Fibroblast of peridontal ligament (primary cell): ENCODE measurements around the gene ATP6V1G2.
A peak's percentile ranks its signal among the peaks of the same experiment; 100 is the strongest.
"Not testable (repeated sequence)": the region's sequence is repeated elsewhere in the genome, so short reads cannot be mapped to it uniquely, and the experiment has no call there.

Experiments
- DNase-seq: peaks from one replicate; pipeline ENCODE4 v3.0.0-alpha.2; 2010; ENCODE audit errors: extremely low read depth

Gene ATP6V1G2

DNA sequence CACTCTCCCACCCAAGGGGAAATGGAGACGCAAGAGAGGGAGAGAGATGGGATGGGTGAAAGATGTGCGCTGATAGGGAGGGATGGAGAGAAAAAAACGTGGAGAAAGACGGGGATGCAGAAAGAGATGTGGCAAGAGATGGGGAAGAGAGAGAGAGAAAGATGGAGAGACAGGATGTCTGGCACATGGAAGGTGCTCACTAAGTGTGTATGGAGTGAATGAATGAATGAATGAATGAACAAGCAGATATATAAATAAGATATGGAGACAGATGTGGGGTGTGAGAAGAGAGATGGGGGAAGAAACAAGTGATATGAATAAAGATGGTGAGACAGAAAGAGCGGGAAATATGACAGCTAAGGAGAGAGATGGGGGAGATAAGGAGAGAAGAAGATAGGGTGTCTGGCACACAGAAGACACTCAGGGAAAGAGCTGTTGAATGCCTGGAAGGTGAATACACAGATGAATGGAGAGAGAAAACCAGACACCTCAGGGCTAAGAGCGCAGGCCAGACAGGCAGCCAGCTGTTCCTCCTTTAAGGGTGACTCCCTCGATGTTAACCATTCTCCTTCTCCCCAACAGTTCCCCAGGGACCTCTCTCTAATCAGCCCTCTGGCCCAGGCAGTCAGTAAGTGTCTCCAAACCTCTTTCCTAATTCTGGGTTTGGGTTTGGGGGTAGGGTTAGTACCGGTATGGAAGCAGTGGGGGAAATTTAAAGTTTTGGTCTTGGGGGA lies 29.7 kb upstream of the ATP6V1G2 start:
- no peak for DNase-seq

DNA sequence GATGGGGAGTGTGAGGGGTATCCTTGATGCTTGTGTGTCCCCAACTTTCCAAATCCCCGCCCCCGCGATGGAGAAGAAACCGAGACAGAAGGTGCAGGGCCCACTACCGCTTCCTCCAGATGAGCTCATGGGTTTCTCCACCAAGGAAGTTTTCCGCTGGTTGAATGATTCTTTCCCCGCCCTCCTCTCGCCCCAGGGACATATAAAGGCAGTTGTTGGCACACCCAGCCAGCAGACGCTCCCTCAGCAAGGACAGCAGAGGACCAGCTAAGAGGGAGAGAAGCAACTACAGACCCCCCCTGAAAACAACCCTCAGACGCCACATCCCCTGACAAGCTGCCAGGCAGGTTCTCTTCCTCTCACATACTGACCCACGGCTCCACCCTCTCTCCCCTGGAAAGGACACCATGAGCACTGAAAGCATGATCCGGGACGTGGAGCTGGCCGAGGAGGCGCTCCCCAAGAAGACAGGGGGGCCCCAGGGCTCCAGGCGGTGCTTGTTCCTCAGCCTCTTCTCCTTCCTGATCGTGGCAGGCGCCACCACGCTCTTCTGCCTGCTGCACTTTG lies 29.0 kb upstream of the ATP6V1G2 start, which contains the start of gene TNF:
Gene TNF (plus strand): TSS at position 231 of the 567 bp plus-strand sequence. CDS start 177 bp downstream, at position 408.
- no peak for DNase-seq

DNA sequence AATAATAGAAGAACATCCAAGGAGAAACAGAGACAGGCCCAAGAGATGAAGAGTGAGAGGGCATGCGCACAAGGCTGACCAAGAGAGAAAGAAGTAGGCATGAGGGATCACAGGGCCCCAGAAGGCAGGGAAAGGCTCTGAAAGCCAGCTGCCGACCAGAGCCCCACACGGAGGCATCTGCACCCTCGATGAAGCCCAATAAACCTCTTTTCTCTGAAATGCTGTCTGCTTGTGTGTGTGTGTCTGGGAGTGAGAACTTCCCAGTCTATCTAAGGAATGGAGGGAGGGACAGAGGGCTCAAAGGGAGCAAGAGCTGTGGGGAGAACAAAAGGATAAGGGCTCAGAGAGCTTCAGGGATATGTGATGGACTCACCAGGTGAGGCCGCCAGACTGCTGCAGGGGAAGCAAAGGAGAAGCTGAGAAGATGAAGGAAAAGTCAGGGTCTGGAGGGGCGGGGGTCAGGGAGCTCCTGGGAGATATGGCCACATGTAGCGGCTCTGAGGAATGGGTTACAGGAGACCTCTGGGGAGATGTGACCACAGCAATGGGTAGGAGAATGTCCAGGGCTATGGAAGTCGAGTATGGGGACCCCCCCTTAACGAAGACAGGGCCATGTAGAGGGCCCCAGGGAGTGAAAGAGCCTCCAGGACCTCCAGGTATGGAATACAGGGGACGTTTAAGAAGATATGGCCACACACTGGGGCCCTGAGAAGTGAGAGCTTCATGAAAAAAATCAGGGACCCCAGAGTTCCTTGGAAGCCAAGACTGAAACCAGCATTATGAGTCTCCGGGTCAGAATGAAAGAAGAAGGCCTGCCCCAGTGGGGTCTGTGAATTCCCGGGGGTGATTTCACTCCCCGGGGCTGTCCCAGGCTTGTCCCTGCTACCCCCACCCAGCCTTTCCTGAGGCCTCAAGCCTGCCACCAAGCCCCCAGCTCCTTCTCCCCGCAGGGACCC lies 28.0 kb upstream of the ATP6V1G2 start:
- no peak for DNase-seq

DNA sequence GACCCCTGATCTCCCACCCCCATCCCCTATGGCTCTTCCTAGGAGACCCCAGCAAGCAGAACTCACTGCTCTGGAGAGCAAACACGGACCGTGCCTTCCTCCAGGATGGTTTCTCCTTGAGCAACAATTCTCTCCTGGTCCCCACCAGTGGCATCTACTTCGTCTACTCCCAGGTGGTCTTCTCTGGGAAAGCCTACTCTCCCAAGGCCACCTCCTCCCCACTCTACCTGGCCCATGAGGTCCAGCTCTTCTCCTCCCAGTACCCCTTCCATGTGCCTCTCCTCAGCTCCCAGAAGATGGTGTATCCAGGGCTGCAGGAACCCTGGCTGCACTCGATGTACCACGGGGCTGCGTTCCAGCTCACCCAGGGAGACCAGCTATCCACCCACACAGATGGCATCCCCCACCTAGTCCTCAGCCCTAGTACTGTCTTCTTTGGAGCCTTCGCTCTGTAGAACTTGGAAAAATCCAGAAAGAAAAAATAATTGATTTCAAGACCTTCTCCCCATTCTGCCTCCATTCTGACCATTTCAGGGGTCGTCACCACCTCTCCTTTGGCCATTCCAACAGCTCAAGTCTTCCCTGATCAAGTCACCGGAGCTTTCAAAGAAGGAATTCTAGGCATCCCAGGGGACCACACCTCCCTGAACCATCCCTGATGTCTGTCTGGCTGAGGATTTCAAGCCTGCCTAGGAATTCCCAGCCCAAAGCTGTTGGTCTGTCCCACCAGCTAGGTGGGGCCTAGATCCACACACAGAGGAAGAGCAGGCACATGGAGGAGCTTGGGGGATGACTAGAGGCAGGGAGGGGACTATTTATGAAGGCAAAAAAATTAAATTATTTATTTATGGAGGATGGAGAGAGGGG lies 27.1 kb upstream of the ATP6V1G2 start:
- no peak for DNase-seq

DNA sequence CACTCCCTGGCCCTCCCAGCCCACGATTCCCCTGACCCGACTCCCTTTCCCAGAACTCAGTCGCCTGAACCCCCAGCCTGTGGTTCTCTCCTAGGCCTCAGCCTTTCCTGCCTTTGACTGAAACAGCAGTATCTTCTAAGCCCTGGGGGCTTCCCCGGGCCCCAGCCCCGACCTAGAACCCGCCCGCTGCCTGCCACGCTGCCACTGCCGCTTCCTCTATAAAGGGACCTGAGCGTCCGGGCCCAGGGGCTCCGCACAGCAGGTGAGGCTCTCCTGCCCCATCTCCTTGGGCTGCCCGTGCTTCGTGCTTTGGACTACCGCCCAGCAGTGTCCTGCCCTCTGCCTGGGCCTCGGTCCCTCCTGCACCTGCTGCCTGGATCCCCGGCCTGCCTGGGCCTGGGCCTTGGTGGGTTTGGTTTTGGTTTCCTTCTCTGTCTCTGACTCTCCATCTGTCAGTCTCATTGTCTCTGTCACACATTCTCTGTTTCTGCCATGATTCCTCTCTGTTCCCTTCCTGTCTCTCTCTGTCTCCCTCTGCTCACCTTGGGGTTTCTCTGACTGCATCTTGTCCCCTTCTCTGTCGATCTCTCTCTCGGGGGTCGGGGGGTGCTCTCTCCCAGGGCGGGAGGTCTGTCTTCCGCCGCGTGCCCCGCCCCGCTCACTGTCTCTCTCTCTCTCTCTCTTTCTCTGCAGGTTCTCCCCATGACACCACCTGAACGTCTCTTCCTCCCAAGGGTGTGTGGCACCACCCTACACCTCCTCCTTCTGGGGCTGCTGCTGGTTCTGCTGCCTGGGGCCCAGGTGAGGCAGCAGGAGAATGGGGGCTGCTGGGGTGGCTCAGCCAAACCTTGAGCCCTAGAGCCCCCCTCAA lies 25.9 kb upstream of the ATP6V1G2 start, which contains the start of gene LTA:
Gene LTA (plus strand): TSS at position 249 of the 871 bp plus-strand sequence. CDS start 454 bp downstream, at position 703.
- no peak for DNase-seq

DNA sequence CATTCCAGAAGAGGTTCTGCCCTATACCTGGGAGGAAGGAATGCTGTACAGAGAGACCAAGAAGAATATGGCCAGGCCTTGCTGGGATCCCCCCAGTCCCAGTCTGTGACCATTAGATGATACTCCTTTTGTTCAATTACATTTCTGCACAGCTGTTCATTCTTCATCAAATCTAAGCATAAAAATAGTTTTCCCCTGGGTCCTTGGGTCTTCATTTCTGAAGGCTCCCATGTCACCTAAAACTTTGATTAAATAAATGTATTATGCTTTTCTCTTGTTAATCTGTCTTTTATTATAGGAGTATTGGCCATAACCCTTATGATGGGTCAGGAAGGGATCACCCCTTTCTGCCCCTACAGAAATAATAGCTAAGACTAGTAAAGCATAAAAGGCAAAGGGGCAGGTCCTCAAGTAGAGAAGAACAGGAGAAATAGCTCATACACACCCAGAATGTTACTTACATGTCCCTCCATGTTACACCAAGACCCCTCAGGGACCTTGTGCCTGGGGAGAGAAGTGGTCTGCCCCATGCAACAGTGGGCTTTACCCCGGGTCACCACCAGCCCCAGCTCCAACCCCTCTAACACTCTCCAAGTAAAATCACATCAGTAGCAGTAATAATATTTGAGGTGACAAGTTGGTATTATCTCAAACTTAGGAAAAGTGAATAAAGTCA lies 23.6 kb upstream of the ATP6V1G2 start:
- no peak for DNase-seq

DNA sequence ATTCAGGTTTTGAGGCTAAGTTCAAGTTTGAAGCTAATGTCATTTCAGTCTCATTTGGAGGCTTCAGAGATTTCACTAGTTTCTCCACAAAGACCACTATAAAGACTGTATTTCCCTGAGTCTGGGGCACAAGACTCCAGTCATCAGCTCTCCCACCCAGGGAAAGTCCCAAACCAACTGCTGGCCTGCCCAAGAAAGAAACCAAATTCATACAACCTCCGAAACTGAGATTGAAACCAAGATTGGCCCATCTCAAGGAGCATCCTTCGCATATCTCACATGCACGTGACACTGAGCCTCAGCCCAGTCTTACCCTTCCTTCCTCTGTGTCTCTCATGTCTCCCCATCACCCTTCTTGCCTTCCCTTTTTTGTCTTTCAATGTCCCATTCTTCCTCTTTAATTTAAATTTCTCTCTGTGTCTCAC lies 22.1 kb upstream of the ATP6V1G2 start:
- DNase-seq: no peak

DNA sequence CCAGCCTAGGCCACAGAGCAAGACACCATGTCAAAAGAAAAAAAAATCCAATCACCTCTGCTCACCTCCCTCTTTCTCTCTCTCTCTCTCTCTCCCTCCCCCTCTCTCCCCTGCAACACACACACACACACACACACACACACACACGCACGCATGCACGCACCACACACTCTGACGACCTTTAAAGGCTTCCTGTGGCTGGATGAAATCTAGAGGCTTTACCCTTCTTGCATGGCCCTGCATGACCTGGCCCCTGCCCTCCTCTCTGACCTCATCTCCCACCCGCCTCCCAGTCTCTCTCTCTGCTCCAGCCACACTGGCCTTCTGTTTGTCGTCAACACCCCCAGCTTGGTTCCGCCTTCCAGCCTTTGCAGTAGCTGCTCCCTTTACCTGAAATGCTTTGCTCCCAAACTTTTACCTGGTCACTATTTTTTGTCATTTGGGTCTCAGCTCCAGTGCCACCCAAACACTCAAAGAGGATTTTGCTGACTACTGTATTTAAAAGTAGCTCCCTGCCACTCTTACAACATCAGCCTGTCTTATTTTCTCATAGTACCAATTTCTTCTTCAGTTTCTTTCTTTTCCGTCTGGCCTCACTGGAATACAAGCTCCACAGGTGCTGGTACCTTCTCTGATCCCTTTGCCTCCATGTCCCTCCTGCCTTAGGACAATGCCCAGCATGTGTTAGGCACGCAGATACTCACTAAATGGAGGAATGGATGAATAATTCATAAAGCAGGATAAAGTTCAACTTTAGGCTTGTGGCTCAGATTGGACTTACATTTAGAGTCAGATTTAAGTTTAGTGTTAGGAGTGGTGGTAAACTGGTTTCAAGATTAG lies 21.3 kb upstream of the ATP6V1G2 start:
- DNase-seq: no peak

DNA sequence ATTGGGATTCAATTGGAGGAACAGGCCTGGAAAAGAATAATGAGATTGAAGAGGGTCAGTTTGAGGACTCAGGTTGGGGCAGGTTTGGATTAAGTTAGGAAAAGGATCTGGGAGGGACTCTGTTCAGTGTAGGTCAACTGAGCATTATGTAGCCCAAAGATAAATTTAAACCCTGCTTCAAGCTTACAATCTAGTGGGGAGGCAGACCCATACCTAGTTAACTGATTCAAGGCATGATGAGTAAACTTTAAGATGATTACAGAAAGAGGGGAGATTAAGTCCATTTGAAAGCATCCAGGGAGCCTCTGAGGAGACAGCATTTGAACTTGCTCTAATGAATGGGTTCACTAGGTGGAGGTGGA lies 14.3 kb upstream of the ATP6V1G2 start:
- DNase-seq: no peak

DNA sequence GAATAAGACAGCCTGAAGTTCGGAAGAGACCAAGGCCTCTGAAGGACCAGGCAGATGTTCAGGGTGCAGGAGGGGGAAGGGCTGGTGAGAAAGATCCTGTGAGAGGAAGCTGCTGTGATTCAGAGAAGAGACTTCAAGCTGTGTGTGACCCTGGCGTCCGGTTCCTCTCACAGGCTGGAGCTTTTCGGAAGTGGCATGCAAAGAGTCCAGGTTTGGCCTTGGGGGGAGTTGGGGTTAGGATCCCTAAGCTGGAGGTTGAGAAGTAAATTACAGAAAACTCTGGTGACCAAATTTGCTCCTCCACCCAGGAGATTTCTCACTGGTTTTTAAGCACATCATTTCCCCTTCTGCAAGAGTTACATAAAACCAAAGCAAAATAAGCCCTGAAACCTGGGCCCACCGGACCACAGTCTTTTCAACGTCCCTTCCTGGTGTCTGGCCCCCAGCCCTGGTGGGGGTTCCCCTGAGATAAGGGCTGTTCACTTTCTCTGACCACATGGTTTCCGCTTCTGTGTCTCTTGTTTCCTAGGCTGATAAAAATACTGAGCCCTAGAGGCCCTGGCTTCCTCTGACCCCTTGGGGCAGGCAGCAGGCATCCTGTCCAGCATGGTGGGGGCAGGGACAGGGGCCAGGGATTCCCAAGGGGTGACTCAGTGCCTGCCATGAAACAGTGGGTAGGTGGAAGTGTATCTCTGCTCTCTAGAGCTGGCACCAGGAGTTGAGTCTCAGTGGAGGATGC lies 13.7 kb upstream of the ATP6V1G2 start:
- peak; percentile 11 for DNase-seq

DNA sequence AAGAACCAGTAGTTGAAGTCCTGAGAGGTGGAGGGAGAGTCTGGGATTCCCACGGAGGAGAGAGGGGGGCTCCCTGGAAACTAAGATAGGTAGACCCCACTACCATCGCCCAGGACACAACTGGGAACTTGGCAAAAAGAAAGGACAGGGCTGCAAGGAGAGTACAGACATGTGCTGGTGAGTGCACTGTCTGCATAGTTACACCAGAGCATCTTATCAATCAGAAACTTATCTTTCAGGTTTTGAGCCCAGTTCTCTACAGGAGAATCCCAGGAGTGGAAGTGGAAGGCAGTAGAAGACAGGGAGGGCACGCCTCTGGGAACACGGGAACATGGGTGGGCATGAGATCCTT lies 13.2 kb upstream of the ATP6V1G2 start:
- no peak for DNase-seq

DNA sequence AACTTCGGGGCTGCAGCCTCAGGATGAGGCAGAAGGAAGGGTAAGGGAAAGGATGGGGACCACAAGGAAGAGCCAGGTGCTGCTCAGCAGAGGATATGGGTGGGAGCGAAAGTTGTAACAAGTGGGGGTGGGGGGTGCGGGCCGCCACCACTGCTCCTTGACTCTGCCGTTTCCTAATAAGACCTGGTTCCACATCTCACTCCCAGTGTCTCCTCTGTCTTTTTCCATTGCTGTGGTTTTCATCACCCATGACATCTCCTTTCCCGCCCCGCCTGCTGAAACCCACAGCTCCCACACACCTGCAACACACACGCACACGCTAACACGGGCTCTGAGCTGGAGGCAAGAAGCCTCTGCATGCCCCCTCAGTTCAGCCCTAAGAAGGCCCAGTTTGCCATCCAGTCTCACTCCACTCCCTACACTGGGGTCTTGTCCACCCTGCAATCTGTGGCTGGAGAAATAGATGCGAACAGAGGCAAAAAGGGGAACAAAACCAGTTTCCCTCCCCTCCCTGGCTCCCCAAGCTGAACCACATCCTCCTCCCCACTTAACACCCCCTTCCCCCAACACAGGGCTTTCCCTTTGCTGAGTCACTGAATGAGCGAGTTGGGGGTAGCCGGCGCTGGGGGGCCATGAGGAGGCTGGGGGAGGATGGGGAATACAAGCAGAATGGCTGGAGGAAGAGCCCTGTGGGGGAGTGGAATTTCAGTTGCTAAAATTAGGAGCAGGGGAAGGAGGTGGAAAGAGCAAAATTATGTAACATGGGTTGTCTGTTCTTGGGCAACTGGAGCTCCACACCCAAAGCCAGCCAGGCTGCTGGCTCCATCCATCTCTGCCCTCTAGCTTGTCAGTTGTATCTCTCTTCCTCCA lies 12.5 kb upstream of the ATP6V1G2 start:
- DNase-seq: peak; percentile 18

DNA sequence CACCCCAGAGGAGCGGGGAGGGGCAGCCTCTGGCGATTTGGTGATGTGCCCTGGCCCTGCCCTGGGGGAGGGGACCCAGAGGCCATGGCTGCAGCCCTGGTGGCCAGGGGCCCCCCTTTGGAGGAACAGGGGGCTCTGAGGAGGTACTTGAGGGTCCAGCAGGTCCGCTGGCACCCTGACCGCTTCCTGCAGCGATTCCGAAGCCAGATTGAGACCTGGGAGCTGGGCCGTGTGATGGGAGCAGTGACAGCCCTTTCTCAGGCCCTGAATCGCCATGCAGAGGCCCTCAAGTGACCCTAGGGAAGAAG lies 11.9 kb upstream of the ATP6V1G2 start:
- DNase-seq: no peak

DNA sequence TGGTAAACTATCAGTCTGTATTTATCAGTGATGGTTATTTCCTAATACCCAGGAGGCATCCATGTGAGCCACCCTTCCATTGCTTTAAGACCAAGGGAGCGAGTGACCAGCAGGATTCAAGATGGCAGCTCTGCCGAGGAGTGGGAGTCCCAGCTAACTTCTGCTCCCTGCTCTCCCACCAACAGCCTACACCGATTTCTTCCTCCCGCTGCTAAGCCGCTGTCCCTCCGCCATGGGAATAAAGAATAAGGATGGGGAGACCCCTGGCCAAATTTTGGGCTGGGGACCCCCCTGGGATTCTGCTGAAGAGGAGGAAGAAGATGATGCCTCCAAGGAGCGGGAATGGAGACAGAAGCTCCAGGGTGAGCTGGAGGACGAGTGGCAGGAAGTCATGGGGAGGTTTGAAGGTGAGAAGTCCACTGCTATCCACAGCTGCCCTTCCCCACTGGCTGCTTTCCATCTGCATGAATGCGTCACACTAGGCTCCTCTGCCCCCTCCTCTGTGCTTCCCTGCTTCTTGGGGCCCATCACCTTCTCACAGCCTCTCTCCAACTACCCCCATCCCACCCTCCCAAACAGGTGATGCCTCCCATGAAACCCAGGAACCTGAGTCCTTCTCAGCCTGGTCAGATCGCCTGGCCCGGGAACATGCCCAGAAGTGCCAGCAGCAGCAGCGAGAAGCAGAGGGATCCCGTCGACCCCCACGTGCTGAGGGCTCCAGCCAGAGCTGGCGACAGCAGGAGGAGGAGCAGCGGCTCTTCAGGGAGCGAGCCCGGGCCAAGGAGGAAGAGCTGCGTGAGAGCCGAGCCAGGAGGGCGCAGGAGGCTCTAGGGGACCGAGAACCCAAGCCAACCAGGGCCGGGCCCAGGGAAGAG lies 11.3 kb upstream of the ATP6V1G2 start:
- DNase-seq: no peak

DNA sequence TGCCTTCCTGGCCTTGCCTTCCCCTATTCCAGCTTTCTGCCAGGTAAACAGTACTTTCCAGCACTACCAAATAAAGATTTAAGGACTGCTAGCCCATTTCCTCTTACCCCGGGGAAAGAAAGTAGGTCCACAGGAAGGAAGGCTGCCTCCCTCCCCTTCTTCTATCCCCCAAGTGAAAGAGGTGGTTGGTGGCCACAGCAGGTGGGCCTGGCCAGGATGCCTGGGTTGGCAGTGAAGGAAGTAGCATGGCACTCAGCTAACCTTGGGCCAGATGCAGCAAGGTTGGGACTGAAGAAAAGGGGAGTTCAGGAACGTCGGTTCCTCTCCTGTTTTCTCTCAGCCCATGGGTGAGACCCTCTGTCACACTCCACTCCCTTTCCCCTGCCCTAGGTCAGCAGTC lies 9.9 kb upstream of the ATP6V1G2 start:
- DNase-seq: no peak

DNA sequence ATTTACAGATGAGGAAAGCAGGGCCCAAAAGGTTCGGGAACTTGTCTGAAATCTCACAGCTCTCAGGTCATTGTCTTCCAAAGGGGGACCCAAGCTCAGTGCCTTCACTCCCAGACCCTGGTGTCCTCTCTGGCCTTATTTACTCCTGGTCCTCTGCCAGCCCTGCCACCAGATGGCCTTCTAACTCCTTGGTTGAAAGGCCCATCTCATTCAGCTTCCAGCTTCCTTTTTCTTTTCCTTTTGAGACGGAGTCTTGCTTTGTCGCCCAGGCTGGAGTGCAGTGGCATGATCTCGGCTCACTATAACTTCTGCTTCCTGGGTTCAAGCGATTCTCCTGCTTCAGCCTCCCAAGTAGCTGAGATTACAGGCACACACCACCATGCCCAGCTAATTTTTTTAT lies 5.0 kb upstream of the ATP6V1G2 start:
- not testable (repeated sequence) for DNase-seq

DNA sequence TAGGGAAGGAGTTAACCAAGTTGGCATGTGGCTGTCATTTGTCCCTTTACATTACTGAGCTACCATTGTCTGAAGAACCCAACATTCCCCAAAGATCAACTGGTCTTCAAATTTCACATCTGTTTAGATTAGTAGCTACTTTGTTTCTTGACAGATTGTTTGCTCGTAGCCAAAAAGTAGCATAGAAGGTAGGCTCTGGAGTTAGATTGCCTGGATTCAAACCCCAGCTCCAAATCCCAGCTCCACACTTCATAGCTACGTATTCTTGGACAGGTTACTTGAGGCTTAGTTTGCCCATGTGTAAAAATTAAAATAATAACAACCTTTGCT lies 2.1 kb upstream of the ATP6V1G2 start:
- DNase-seq: no peak
